GM23338 (cell line): ENCODE data around the gene NKX2-4. TPM values are rescaled to one million over a fixed set of nuclear protein-coding genes. Genes with fewer than 3 reads are reported as not detected.

Source experiments
- ATAC-seq: fragments of 200-7000 bp; cut with Tn5 transposase; 3 replicates; pipeline ENCODE4 v1.9.1; 2020
- DNase-seq: peaks from one replicate; pipeline ENCODE4 v3.0.0-alpha.2; 2015; ENCODE audit warnings: low spot score
- H2AFZ ChIP-seq: fragments of 200-600 bp; sonication (generic); 2 replicates; pipeline ENCODE4 v1.8.0; 2016; ENCODE audit warnings: antibody characterized with exemption, mild to moderate bottlenecking, moderate library complexity
- H3F3A ChIP-seq: fragments of 200-600 bp; sonication (generic); replicated peaks from 2 replicates; pipeline ENCODE4 v1.8.0; 2017; ENCODE audit warnings: antibody characterized with exemption, mixed run types, low read depth
- H3K27ac ChIP-seq: fragments of 200-600 bp; sonication (generic); 2 replicates; pipeline ENCODE4 v1.6.1; 2016; ENCODE audit warnings: low read depth
- H3K27me3 ChIP-seq: fragments of 200-600 bp; sonication (generic); 2 replicates; pipeline ENCODE4 v1.8.0; 2016; ENCODE audit warnings: mild to moderate bottlenecking, mixed run types, moderate library complexity; ENCODE audit not compliant: insufficient read depth
- H3K36me3 ChIP-seq: fragments of 200-600 bp; sonication (generic); 2 replicates; pipeline ENCODE4 v1.8.0; 2016; ENCODE audit warnings: mild to moderate bottlenecking; ENCODE audit not compliant: insufficient read depth
- H3K4me1 ChIP-seq: fragments of 200-600 bp; sonication (generic); 2 replicates; pipeline ENCODE4 v1.8.0; 2016; ENCODE audit warnings: mild to moderate bottlenecking, moderate library complexity; ENCODE audit not compliant: insufficient read depth
- H3K4me2 ChIP-seq: fragments of 200-600 bp; sonication (generic); 2 replicates; pipeline ENCODE4 v1.7.1; 2017; ENCODE audit warnings: mixed run types
- H3K4me3 ChIP-seq: fragments of 200-600 bp; sonication (generic); 2 replicates; pipeline ENCODE4 v1.6.1; 2016; ENCODE audit warnings: mixed run types
- H3K79me2 ChIP-seq: fragments of 200-600 bp; sonication (generic); replicated peaks from 2 replicates; pipeline ENCODE4 v1.8.0; 2017; ENCODE audit warnings: mild to moderate bottlenecking; ENCODE audit not compliant: insufficient read depth
- H3K9me2 ChIP-seq: fragments of 200-600 bp; sonication (generic); 2 replicates; pipeline ENCODE4 v1.8.0; 2017; ENCODE audit not compliant: insufficient read depth
- H4K20me1 ChIP-seq: fragments of 200-600 bp; sonication (generic); replicated peaks from 2 replicates; pipeline ENCODE4 v1.8.0; 2017; ENCODE audit warnings: mild to moderate bottlenecking; ENCODE audit not compliant: insufficient read depth
- H3K27ac Mint-ChIP-seq: 2 replicates; pipeline ENCODE4 v1.8.0; 2020; ENCODE audit warnings: inconsistent platforms, mild to moderate bottlenecking, moderate library complexity, mixed read lengths
- H3K27me3 Mint-ChIP-seq: 3 replicates; pipeline ENCODE4 v1.8.0; 2022; ENCODE audit warnings: low read depth, mild to moderate bottlenecking, moderate library complexity, mixed read lengths, inconsistent platforms; ENCODE audit not compliant: insufficient read depth, poor library complexity
- H3K36me3 Mint-ChIP-seq: 3 replicates; pipeline ENCODE4 v1.8.0; 2021; ENCODE audit warnings: low read depth, mild to moderate bottlenecking, inconsistent platforms, moderate library complexity, mixed read lengths
- H3K4me1 Mint-ChIP-seq: 3 replicates; pipeline ENCODE4 v1.8.0; 2020; ENCODE audit warnings: mild to moderate bottlenecking, inconsistent platforms, mixed read lengths
- H3K4me3 Mint-ChIP-seq: 3 replicates; pipeline ENCODE4 v1.8.0; 2021; ENCODE audit warnings: moderate library complexity, mild to moderate bottlenecking, inconsistent platforms, mixed read lengths
- H3K9me3 Mint-ChIP-seq: 3 replicates; pipeline ENCODE4 v1.8.0; 2020; ENCODE audit warnings: moderate library complexity, mild to moderate bottlenecking, inconsistent platforms, mixed read lengths
- CREB1 ChIP-seq: fragments of 250-450 bp; sonication (Bioruptor Pico); IDR thresholded peaks from 2 replicates; pipeline ENCODE4 v1.5.0; 2020; ENCODE audit warnings: low read depth, mild to moderate bottlenecking, moderate library complexity
- EZH2 ChIP-seq: fragments of 200-600 bp; sonication (generic); IDR thresholded peaks from one replicate; pipeline ENCODE4 v1.8.0; 2017; ENCODE audit warnings: antibody characterized with exemption, mild to moderate bottlenecking, low read depth; ENCODE audit not compliant: unreplicated experiment
- EZH2phosphoT487 ChIP-seq: fragments of 200-600 bp; sonication (generic); IDR thresholded peaks from one replicate; pipeline ENCODE4 v1.8.1; 2018; ENCODE audit warnings: antibody characterized with exemption; ENCODE audit not compliant: unreplicated experiment
- JUNB ChIP-seq: IDR thresholded peaks from one replicate; pipeline ENCODE4 v1.6.1; 2016; ENCODE audit warnings: antibody characterized with exemption; ENCODE audit not compliant: unreplicated experiment
- POLR2AphosphoS5 ChIP-seq: IDR thresholded peaks from 2 replicates; pipeline ENCODE4 v1.6.1; 2016; ENCODE audit warnings: antibody characterized with exemption, low read depth
- STAT1 ChIP-seq: IDR thresholded peaks from one replicate; pipeline ENCODE4 v1.6.1; 2016; ENCODE audit warnings: antibody characterized with exemption; ENCODE audit not compliant: unreplicated experiment
- ZNF114 ChIP-seq: fragments of 250-450 bp; sonication (Bioruptor Pico); IDR thresholded peaks from 2 replicates; pipeline ENCODE4 v1.5.0; 2020; ENCODE audit warnings: mild to moderate bottlenecking, moderate library complexity
- polyA plus RNA-seq: library from polyadenylated mRNA; unstranded; fragments of >200 nt; fragmentation: Nextera tagmentation; extraction: Ambion mirVana; gene quantifications from 2 replicates; pipeline ENCODE4 v1.2.1, GENCODE V29; 2016
- total RNA-seq: library from RNA; depleted of rRNA; stranded (reverse); fragments of >200 nt; shearing (Covaris generic); gene quantifications from 2 replicates; pipeline ENCODE4 v1.2.3, GENCODE V29; 2014
- TF ChIP-seq, protein P1 (sequence below): IDR thresholded peaks from 2 replicates; pipeline ENCODE4 v1.6.1; 2016; ENCODE audit warnings: antibody characterized with exemption
- TF ChIP-seq, protein P2 (sequence below), 2 experiments: fragments of 200-600 bp in 1 of 2; sonication (generic) in 1 of 2; conservative IDR thresholded peaks; 2 replicates each; pipeline versions ENCODE4 v1.5.1 to v1.6.1; 2016 to 2017; ENCODE audit warnings: antibody characterized with exemption in 2 of 2, low read depth in 2 of 2, mild to moderate bottlenecking in 2 of 2, moderate library complexity in 1 of 2
- TF ChIP-seq, protein P3 (sequence below): fragments of 250-450 bp; sonication (Bioruptor Pico); IDR thresholded peaks from 2 replicates; pipeline ENCODE4 v1.5.0; 2020; ENCODE audit warnings: mild to moderate bottlenecking, moderate library complexity
- TF ChIP-seq, protein P4 (sequence below): IDR thresholded peaks from one replicate; pipeline ENCODE4 v1.6.1; 2018; ENCODE audit warnings: antibody characterized with exemption; ENCODE audit not compliant: unreplicated experiment

Gene NKX2-4
- total and polyA plus RNA-seq, 2 experiments from 2014 or later = 0.61 to 2.1 TPM

DNA sequence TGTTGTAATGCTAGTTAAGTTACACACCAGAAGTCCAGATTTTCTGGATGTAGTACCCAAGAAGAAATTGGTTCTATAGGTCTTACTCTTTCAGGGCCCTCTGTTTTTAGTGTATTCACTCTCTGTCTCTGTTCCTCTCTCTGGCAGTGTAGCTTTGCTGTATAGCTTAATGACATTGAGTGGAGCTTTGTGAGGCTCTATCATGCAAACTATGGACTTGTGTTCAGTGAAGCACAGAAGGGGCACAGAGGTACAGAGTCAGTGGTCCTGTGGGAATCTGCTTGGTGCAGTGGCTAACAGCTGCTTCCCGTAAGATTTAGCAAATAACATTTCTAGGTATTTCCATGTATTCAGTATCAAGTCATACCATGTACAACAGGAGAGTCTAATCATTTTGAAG lies 26.1 kb downstream of the NKX2-4 start (continued):
- TF ChIP-seq, protein P1, sequence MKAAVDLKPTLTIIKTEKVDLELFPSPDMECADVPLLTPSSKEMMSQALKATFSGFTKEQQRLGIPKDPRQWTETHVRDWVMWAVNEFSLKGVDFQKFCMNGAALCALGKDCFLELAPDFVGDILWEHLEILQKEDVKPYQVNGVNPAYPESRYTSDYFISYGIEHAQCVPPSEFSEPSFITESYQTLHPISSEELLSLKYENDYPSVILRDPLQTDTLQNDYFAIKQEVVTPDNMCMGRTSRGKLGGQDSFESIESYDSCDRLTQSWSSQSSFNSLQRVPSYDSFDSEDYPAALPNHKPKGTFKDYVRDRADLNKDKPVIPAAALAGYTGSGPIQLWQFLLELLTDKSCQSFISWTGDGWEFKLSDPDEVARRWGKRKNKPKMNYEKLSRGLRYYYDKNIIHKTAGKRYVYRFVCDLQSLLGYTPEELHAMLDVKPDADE = no peak
- TF ChIP-seq ZNF114 (CRISPR knock-in tag) (no peak), EZH2 (no peak), EZH2phosphoT487 (no peak)
- TF ChIP-seq, protein P2, sequence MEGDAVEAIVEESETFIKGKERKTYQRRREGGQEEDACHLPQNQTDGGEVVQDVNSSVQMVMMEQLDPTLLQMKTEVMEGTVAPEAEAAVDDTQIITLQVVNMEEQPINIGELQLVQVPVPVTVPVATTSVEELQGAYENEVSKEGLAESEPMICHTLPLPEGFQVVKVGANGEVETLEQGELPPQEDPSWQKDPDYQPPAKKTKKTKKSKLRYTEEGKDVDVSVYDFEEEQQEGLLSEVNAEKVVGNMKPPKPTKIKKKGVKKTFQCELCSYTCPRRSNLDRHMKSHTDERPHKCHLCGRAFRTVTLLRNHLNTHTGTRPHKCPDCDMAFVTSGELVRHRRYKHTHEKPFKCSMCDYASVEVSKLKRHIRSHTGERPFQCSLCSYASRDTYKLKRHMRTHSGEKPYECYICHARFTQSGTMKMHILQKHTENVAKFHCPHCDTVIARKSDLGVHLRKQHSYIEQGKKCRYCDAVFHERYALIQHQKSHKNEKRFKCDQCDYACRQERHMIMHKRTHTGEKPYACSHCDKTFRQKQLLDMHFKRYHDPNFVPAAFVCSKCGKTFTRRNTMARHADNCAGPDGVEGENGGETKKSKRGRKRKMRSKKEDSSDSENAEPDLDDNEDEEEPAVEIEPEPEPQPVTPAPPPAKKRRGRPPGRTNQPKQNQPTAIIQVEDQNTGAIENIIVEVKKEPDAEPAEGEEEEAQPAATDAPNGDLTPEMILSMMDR (conservative IDR thresholded peaks at IDR 0.05; ENCODE audit: low read depth in 2 of 2) = no peak

- Mint-ChIP-seq H3K27me3 (no peaks in the 10 kb centered on the region), H3K9me3 (no peaks in the 10 kb centered on the region), H3K36me3 (peaks cover 45% of the 10 kb centered on the region), H3K4me1 (no peaks in the 10 kb centered on the region; the same call in 2 of the 3 replicates), H3K27ac (no peak overlapping the region), H3K4me3 (no peak overlapping the region)
- no peak overlapping the region for H3K4me2 ChIP-seq
- no peak overlapping the region for H3K27ac ChIP-seq
- H3K4me3 ChIP-seq = no peak overlapping the region
- no peaks in the 10 kb centered on the region for H3K27me3 ChIP-seq
- H3K9me2 ChIP-seq = no peaks in the 10 kb centered on the region
- H3K36me3 ChIP-seq = peaks cover 29% of the 10 kb centered on the region
- ATAC-seq = no peak
- no peak for DNase-seq
- no peaks in the 10 kb centered on the region; the same call in 1 of the 2 replicates for H3K4me1 ChIP-seq
- H4K20me1 ChIP-seq = peaks cover 17% of the 10 kb centered on the region
- no peak overlapping the region for H2AFZ ChIP-seq
- H3F3A ChIP-seq = no peaks in the 10 kb centered on the region
- peaks cover 52% of the 10 kb centered on the region for H3K79me2 ChIP-seq
- TF ChIP-seq, protein P3, sequence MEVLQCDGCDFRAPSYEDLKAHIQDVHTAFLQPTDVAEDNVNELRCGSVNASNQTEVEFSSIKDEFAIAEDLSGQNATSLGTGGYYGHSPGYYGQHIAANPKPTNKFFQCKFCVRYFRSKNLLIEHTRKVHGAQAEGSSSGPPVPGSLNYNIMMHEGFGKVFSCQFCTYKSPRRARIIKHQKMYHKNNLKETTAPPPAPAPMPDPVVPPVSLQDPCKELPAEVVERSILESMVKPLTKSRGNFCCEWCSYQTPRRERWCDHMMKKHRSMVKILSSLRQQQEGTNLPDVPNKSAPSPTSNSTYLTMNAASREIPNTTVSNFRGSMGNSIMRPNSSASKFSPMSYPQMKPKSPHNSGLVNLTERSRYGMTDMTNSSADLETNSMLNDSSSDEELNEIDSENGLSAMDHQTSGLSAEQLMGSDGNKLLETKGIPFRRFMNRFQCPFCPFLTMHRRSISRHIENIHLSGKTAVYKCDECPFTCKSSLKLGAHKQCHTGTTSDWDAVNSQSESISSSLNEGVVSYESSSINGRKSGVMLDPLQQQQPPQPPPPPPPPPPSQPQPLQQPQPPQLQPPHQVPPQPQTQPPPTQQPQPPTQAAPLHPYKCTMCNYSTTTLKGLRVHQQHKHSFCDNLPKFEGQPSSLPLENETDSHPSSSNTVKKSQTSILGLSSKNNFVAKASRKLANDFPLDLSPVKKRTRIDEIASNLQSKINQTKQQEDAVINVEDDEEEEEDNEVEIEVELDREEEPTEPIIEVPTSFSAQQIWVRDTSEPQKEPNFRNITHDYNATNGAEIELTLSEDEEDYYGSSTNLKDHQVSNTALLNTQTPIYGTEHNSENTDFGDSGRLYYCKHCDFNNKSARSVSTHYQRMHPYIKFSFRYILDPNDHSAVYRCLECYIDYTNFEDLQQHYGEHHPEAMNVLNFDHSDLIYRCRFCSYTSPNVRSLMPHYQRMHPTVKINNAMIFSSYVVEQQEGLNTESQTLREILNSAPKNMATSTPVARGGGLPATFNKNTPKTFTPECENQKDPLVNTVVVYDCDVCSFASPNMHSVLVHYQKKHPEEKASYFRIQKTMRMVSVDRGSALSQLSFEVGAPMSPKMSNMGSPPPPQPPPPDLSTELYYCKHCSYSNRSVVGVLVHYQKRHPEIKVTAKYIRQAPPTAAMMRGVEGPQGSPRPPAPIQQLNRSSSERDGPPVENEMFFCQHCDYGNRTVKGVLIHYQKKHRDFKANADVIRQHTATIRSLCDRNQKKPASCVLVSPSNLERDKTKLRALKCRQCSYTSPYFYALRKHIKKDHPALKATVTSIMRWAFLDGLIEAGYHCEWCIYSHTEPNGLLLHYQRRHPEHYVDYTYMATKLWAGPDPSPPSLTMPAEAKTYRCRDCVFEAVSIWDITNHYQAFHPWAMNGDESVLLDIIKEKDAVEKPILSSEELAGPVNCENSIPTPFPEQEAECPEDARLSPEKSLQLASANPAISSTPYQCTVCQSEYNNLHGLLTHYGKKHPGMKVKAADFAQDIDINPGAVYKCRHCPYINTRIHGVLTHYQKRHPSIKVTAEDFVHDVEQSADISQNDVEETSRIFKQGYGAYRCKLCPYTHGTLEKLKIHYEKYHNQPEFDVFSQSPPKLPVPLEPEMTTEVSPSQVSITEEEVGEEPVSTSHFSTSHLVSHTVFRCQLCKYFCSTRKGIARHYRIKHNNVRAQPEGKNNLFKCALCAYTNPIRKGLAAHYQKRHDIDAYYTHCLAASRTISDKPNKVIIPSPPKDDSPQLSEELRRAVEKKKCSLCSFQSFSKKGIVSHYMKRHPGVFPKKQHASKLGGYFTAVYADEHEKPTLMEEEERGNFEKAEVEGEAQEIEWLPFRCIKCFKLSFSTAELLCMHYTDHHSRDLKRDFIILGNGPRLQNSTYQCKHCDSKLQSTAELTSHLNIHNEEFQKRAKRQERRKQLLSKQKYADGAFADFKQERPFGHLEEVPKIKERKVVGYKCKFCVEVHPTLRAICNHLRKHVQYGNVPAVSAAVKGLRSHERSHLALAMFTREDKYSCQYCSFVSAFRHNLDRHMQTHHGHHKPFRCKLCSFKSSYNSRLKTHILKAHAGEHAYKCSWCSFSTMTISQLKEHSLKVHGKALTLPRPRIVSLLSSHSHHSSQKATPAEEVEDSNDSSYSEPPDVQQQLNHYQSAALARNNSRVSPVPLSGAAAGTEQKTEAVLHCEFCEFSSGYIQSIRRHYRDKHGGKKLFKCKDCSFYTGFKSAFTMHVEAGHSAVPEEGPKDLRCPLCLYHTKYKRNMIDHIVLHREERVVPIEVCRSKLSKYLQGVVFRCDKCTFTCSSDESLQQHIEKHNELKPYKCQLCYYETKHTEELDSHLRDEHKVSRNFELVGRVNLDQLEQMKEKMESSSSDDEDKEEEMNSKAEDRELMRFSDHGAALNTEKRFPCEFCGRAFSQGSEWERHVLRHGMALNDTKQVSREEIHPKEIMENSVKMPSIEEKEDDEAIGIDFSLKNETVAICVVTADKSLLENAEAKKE (CRISPR knock-in tag) = no peak
- TF ChIP-seq EZH2phosphoT487 (no peak), STAT1 (no peak), CREB1 (CRISPR knock-in tag) (no peak), JUNB (no peak), POLR2AphosphoS5 (no peak)
- TF ChIP-seq, protein P4, sequence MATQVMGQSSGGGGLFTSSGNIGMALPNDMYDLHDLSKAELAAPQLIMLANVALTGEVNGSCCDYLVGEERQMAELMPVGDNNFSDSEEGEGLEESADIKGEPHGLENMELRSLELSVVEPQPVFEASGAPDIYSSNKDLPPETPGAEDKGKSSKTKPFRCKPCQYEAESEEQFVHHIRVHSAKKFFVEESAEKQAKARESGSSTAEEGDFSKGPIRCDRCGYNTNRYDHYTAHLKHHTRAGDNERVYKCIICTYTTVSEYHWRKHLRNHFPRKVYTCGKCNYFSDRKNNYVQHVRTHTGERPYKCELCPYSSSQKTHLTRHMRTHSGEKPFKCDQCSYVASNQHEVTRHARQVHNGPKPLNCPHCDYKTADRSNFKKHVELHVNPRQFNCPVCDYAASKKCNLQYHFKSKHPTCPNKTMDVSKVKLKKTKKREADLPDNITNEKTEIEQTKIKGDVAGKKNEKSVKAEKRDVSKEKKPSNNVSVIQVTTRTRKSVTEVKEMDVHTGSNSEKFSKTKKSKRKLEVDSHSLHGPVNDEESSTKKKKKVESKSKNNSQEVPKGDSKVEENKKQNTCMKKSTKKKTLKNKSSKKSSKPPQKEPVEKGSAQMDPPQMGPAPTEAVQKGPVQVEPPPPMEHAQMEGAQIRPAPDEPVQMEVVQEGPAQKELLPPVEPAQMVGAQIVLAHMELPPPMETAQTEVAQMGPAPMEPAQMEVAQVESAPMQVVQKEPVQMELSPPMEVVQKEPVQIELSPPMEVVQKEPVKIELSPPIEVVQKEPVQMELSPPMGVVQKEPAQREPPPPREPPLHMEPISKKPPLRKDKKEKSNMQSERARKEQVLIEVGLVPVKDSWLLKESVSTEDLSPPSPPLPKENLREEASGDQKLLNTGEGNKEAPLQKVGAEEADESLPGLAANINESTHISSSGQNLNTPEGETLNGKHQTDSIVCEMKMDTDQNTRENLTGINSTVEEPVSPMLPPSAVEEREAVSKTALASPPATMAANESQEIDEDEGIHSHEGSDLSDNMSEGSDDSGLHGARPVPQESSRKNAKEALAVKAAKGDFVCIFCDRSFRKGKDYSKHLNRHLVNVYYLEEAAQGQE = no peak
Observed at GRCh38 chr20:21368791-21369190, 28.5 kb downstream of the NKX2-4 start.
